GM18858 (cell line): ENCODE data around the gene BCKDK.
"Not testable (repeated sequence)": the region's sequence is repeated elsewhere in the genome, so short reads cannot be mapped to it uniquely, and the experiment has no call there.

Experiments used
- ATAC-seq: cut with Tn5 transposase; IDR thresholded peaks from one replicate; pipeline ENCODE4 v1.9.1; 2021; ENCODE audit not compliant: unreplicated experiment

Gene BCKDK

GRCh38 chr16:31094424-31095120, 13.6 kb upstream of the BCKDK start, which contains the start of gene VKORC1:
TSS of gene VKORC1 (minus strand) at chr16:31094797. CDS start at chr16:31094729, 68 bp downstream.
- ATAC-seq, result peak; percentile 77

DNA sequence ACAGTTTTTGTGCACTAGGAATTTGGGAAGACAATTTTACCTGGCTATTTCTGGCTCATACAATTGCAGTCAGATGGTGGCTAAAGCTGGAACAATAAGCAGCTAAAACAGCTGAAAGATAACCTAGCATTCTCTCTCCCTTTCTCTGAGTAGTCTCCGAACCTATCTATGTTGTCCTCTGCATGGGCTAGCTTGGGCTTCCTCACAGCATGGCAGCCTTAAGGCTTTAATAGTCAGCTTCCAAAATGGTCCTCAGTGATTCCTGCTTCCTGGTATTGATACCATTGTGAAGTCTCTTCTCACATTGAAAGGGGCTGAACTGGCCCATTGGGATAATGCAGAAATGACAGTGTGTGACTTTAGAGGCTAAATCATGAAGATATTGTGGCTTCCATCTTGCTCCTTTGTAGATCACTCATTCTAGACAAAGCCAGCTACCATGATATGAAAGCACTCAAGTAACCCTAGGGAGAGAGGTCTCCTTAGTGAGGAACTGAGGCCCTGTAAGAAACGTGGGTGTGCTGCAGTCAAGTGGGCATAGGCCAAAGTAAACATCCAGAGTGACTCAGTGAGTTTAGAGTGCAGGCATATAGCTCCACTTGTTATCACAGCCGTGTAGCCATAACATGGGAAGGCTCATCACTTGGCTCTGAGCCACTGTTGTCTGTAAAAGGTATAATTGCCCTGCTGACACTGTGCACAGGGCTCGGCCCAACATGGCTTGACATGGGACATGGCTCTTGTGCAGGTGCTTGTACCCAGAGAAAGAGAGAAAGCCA, 8.1 kb upstream of the BCKDK start:
- ATAC-seq, result no peak

GRCh38 chr16:31100876-31101641, 7.1 kb upstream of the BCKDK start:
- not testable (repeated sequence) for ATAC-seq

- ATAC-seq, result no peak
Observed at GRCh38 chr16:31105677-31106213, 2.4 kb upstream of the BCKDK start.

- ATAC-seq, result no peak
Observed at GRCh38 chr16:31106509-31107464, 1.4 kb upstream of the BCKDK start.

GRCh38 chr16:31107465-31107867, 720 bp upstream of the BCKDK start:
- ATAC-seq, result peak; percentile 61

DNA sequence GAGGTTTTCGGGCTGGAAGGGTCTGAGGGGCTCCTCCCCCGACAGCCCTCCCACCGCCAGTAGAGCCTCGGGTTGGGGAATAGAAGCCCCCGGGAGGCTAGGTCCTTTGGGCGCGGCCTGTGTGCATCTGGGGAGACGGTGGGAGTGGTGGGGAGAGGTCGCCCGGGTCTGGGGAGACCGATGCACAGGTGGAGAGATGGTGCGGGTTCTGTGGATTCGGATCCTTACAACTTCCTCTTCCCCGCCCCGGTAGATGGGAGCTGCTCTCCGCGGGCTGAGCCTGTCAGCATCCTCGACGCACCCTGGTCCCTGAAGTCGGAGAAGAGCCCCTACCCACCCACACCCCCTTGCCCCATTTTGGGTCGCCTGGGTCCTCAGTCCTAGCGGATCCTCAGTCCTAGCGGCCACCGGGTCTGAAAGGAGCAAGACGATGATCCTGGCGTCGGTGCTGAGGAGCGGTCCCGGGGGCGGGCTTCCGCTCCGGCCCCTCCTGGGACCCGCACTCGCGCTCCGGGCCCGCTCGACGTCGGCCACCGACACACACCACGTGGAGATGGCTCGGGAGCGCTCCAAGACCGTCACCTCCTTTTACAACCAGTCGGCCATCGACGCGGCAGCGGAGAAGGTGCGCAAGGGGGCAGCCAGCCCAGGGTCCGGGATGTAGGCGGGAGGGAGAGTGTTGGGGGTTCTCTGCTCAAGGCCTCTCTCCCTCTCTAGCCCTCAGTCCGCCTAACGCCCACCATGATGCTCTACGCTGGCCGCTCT, 790 bp downstream of the BCKDK start:
- no peak for ATAC-seq

GRCh38 chr16:31109622-31110021, 1.4 kb downstream of the BCKDK start:
- ATAC-seq, result no peak

GRCh38 chr16:31110106-31111034, 2.2 kb downstream of the BCKDK start:
- ATAC-seq, result no peak

DNA sequence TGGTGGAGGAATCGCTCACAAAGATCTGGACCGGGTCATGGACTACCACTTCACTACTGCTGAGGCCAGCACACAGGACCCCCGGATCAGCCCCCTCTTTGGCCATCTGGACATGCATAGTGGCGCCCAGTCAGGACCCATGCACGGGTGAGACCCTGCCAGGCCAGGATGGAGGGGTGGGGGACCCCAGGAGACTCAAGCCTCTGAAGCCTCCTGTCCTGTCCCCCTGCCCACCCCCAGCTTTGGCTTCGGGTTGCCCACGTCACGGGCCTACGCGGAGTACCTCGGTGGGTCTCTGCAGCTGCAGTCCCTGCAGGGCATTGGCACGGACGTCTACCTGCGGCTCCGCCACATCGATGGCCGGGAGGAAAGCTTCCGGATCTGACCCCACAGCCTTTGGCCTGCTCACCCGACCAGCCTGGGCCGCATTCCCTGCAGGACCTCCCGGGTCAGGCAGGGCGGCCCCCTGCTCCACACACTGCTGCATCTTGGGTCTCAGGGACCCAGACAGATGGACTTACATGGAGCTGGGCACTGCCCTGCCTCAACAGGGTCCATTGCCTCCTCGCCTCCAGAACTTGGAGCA, 3.8 kb downstream of the BCKDK start:
- ATAC-seq, result no peak

- no peak for ATAC-seq
Observed at GRCh38 chr16:31112711-31113110, 4.5 kb downstream of the BCKDK start.

DNA sequence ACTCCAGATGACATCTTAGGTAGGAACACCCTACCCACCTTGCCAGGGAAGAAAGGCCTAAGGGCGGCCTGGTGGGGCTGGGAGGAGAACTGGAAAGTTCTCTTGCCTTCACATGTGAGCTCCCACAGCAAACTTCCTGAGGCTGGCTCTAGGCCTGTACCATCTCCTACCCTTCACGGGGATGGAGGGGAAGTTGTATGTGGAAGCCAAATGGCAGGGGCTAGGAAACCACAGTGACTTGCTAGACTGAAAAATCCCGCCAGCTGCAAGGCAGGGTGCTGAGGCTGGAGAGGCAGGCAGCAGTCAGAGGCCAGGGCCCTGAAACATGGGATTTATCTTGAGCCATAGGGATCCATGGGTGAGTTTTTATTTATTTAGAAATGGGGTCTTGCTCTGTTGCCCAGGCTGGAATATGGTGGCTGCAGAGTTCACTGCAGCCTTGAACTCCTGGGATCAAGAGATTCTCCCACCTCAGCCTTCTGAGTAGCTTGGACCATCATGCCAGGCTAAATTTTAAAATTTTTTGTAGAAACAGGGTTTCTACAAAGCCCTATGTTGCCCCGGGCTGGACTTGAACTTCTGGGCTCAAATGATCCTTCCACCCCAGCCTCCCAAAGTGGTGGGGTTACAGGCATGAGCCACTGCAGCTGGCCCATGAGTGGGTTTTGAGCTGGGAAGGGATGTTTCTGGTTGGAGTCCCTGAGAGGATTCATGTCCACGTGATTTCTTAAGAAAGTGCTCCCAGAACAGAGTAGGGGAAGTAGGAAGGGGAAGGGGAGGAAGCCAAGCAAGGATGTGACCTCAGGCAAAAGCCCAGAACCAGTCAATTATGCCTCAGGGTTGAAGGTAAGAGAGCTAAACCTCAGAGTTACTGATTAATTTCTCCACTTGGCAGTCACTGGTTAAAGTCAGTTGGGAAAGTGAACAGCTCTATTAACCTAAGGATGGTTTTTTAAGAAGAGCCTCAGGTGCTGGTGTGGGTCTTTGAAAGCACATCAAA, 5.2 kb downstream of the BCKDK start:
- no peak for ATAC-seq

GRCh38 chr16:31114468-31114867, 6.3 kb downstream of the BCKDK start:
- ATAC-seq, result no peak

- ATAC-seq, result peak; percentile 80
Observed at GRCh38 chr16:31117384-31118222, 9.4 kb downstream of the BCKDK start, which contains the start of gene KAT8. TSS of gene KAT8 (plus strand) at chr16:31117664. CDS start at chr16:31117682, 18 bp downstream.

- ATAC-seq, result no peak
Observed at GRCh38 chr16:31118223-31119155, 10.3 kb downstream of the BCKDK start.
